Vein endothelial cell (primary cell): ENCODE measurements around the gene ASTE1. TPM values are rescaled to one million over a fixed set of nuclear protein-coding genes. Genes with fewer than 3 reads are reported as not detected.

Experiments used
- total RNA-seq: library from RNA; depleted of rRNA; stranded (reverse); fragments of >200 nt; gene quantifications from 2 replicates; pipeline ENCODE4 v1.2.3, GENCODE V29; 2012

The ASTE1 gene
- 4.2 and 6.5 TPM in 2 replicates for total RNA-seq

DNA sequence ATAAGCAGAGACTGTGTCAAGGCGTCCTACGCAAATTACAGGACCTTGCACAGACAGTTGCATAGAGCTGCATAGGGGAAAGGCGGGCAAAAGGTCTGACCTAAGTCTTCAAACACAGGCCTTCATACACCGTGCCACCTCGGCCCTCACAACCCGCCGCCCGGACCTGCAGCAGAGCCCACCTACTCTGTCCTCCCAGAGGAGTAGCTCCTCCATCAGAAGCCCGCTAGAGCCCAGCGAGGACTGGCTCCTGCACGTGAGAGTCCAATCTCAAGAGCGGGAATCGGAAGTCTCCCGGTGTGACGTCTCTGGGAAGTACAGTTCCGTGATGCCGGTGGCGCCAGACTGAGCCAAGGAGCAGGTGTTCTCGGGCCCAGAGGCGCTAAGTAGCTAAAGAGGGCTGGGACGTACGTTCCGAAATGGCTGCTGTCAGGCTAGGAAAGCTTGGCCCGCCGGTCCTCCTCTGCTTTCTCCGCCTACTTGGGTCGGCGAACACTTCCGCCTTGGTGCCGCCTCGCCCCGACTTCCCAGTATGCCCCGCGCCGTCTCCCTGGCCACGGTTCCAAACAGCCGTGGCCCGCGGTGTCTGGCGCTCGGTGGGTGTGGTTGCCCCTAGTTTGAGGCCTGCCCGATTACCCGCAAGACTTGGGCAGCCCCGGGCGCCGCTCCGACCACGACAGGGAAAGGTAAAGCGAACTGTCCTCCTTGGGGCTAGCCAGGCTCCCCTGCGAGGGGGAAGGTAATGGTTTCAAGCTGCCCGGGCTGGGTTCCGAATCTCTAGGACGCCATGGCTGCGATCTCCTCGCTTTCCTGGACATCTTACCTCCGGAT is at the start of gene ASTE1, which contains the start of gene NEK11:
TSS of gene ASTE1 (minus strand) at position 505 of the 831 bp plus-strand sequence. CDS start 1,519 bp downstream, outside the sequence.
TSS of gene NEK11 (plus strand) at position 557 of the 831 bp plus-strand sequence. CDS start 2,832 bp downstream, outside the sequence.

Other genes with a start within 250 kb of the ASTE1 start
- gene ATP2C1, start 132.7 kb downstream of the ASTE1 start, total RNA-seq = 58.5 and 63.0 TPM in 2 replicates
- 2.6 and 2.9 TPM in 2 replicates for gene NEK11, start 52 bp upstream of the ASTE1 start, total RNA-seq